Hepatocyte (in vitro differentiated cells): Measurements from ENCODE around the gene EBI3. TPM values are rescaled to one million over a fixed set of nuclear protein-coding genes. Genes with fewer than 3 reads are reported as not detected.

Experiments used
- DNase-seq: peaks from one replicate; pipeline ENCODE4 v3.0.0-alpha.2; 2016; ENCODE audit warnings: low spot score
- H2AFZ ChIP-seq: fragments of 200-600 bp; sonication (generic); 2 replicates; pipeline ENCODE4 v1.6.0; 2016; ENCODE audit warnings: antibody characterized with exemption, mild to moderate bottlenecking
- H3K27ac ChIP-seq: fragments of 200-600 bp; sonication (generic); 2 replicates; pipeline ENCODE4 v1.5.1; 2016; ENCODE audit warnings: mild to moderate bottlenecking
- H3K27me3 ChIP-seq: fragments of 200-600 bp; sonication (generic); 2 replicates; pipeline ENCODE4 v1.6.1; 2016
- H3K36me3 ChIP-seq: fragments of 200-600 bp; sonication (generic); replicated peaks from 2 replicates; pipeline ENCODE4 v1.5.1; 2016; ENCODE audit warnings: low read depth; ENCODE audit not compliant: insufficient read depth
- H3K4me1 ChIP-seq: fragments of 200-600 bp; sonication (generic); 2 replicates; pipeline ENCODE4 v1.5.1; 2016; ENCODE audit warnings: mild to moderate bottlenecking, moderate library complexity; ENCODE audit not compliant: insufficient read depth
- H3K4me2 ChIP-seq: fragments of 200-600 bp; sonication (generic); 2 replicates; pipeline ENCODE4 v1.6.0; 2016
- H3K4me3 ChIP-seq: fragments of 200-600 bp; sonication (generic); 2 replicates; pipeline ENCODE4 v1.5.1; 2016; ENCODE audit warnings: mild to moderate bottlenecking
- H3K79me2 ChIP-seq: fragments of 200-600 bp; sonication (generic); 2 replicates; pipeline ENCODE4 v1.6.0; 2017; ENCODE audit warnings: mild to moderate bottlenecking
- H3K9me2 ChIP-seq: fragments of 200-600 bp; sonication (generic); replicated peaks from 2 replicates; pipeline ENCODE4 v1.6.0; 2017; ENCODE audit warnings: mild to moderate bottlenecking; ENCODE audit not compliant: insufficient read depth
- H3K9me3 ChIP-seq: fragments of 200-600 bp; sonication (generic); 2 replicates; pipeline ENCODE4 v1.5.1; 2016; ENCODE audit warnings: low read depth, mild to moderate bottlenecking
- H4K20me1 ChIP-seq: fragments of 200-600 bp; sonication (generic); 2 replicates; pipeline ENCODE4 v1.6.0; 2016; ENCODE audit warnings: mild to moderate bottlenecking; ENCODE audit not compliant: insufficient read depth, poor library complexity, severe bottlenecking
- EZH2 ChIP-seq: fragments of 200-600 bp; sonication (generic); IDR thresholded peaks from 2 replicates; pipeline ENCODE4 v1.6.1; 2016; ENCODE audit warnings: antibody characterized with exemption, mild to moderate bottlenecking, borderline replicate concordance
- EZH2phosphoT487 ChIP-seq: fragments of 200-600 bp; sonication (generic); IDR thresholded peaks from one replicate; pipeline ENCODE4 v1.6.1; 2018; ENCODE audit warnings: antibody characterized with exemption, mild to moderate bottlenecking, low read depth, moderate library complexity; ENCODE audit not compliant: unreplicated experiment, severe bottlenecking
- WGBS: methylation state at CpG from one replicate; pipeline ENCODE4 v1.1.6; 2016; ENCODE audit warnings: low lambda C conversion rate; ENCODE audit errors: missing lambda C conversion rate; 5-methylcytosine and 5-hydroxymethylcytosine counted together
- polyA plus RNA-seq: library from polyadenylated mRNA; unstranded; fragments of >200 nt; fragmentation: Nextera tagmentation; extraction: Ambion mirVana; gene quantifications from 2 replicates; pipeline ENCODE4 v1.2.1, GENCODE V29; 2016
- total RNA-seq: library from RNA; depleted of rRNA; stranded (reverse); fragments of >200 nt; gene quantifications from 2 replicates; pipeline ENCODE4 v1.2.3, GENCODE V29; 2014
- TF ChIP-seq, protein P1 (sequence below): fragments of 200-600 bp; sonication (generic); IDR thresholded peaks from 2 replicates; pipeline ENCODE4 v1.5.1; 2016; ENCODE audit warnings: antibody characterized with exemption, mild to moderate bottlenecking; ENCODE audit not compliant: poor library complexity

The EBI3 gene
- total and polyA plus RNA-seq, 2 experiments from 2014 or later, result 3.0 to 7.6 TPM

DNA sequence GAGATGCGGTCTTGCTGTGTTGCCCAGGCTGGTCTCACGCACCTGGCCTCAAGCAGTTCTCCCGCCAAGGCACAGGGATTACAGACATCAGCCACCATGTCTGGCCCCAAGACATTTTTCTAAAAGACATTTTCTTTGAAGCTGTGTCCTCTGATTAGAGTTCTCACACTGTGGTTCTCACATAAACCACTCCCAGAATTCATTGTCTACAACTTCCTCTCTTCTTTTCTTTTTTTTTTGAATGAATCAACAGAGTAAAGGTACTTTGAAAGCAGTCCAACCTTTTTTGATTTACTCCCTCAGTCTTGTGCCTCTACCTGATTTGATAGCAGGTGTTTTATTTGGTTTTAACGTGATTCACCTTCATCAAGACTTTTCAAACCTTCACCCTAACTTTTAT is 35.5 kb downstream of the EBI3 start:
- TF ChIP-seq EZH2, result no peak
- TF ChIP-seq, protein P1, sequence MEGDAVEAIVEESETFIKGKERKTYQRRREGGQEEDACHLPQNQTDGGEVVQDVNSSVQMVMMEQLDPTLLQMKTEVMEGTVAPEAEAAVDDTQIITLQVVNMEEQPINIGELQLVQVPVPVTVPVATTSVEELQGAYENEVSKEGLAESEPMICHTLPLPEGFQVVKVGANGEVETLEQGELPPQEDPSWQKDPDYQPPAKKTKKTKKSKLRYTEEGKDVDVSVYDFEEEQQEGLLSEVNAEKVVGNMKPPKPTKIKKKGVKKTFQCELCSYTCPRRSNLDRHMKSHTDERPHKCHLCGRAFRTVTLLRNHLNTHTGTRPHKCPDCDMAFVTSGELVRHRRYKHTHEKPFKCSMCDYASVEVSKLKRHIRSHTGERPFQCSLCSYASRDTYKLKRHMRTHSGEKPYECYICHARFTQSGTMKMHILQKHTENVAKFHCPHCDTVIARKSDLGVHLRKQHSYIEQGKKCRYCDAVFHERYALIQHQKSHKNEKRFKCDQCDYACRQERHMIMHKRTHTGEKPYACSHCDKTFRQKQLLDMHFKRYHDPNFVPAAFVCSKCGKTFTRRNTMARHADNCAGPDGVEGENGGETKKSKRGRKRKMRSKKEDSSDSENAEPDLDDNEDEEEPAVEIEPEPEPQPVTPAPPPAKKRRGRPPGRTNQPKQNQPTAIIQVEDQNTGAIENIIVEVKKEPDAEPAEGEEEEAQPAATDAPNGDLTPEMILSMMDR, result no peak
- TF ChIP-seq EZH2phosphoT487, result no peak
- H3K9me3 ChIP-seq, result no peaks in the 10 kb centered on the region
- WGBS, result 91% methylated on average over 4 of the region's 4 CpGs
- H2AFZ ChIP-seq, result no peak overlapping the region
- no peaks in the 10 kb centered on the region for H3K4me1 ChIP-seq
- H3K79me2 ChIP-seq, result no peaks in the 10 kb centered on the region
- H3K27me3 ChIP-seq, result no peaks in the 10 kb centered on the region
- H3K36me3 ChIP-seq, result no peaks in the 10 kb centered on the region
- no peak overlapping the region for H3K4me3 ChIP-seq
- no peaks in the 10 kb centered on the region for H4K20me1 ChIP-seq
- no peaks in the 10 kb centered on the region for H3K9me2 ChIP-seq
- no peak for DNase-seq
- no peak overlapping the region for H3K4me2 ChIP-seq
- no peak overlapping the region for H3K27ac ChIP-seq

- Histone ChIP-seq H2AFZ (no peak overlapping the region), H3K4me1 (no peaks in the 10 kb centered on the region), H3K9me2 (no peaks in the 10 kb centered on the region), H4K20me1 (no peaks in the 10 kb centered on the region), H3K9me3 (no peaks in the 10 kb centered on the region), H3K36me3 (no peaks in the 10 kb centered on the region), H3K4me2 (no peak overlapping the region), H3K27ac (no peak overlapping the region), H3K4me3 (no peak overlapping the region), H3K79me2 (no peaks in the 10 kb centered on the region), H3K27me3 (no peaks in the 10 kb centered on the region)
- no peak for DNase-seq
- 94% methylated on average over 18 of the region's 18 CpGs for WGBS
- TF ChIP-seq, protein P1, result no peak
- TF ChIP-seq EZH2, result no peak
- TF ChIP-seq EZH2phosphoT487, result no peak
Observed at GRCh38 chr19:4266253-4267000, 37.1 kb downstream of the EBI3 start.

- H3K27ac ChIP-seq, result no peak overlapping the region
- no peaks in the 10 kb centered on the region for H3K79me2 ChIP-seq
- H4K20me1 ChIP-seq, result no peaks in the 10 kb centered on the region
- DNase-seq, result peak; percentile 81
- H3K27me3 ChIP-seq, result no peaks in the 10 kb centered on the region
- TF ChIP-seq, protein P1, result peak; percentile 84
- no peak for TF ChIP-seq EZH2
- no peaks in the 10 kb centered on the region for H3K9me3 ChIP-seq
- H3K4me2 ChIP-seq, result no peak overlapping the region
- no peak overlapping the region for H3K4me3 ChIP-seq
- H3K9me2 ChIP-seq, result no peaks in the 10 kb centered on the region
- no peak overlapping the region for H2AFZ ChIP-seq
- H3K36me3 ChIP-seq, result no peaks in the 10 kb centered on the region
- 50% methylated on average over 21 of the region's 21 CpGs for WGBS
- no peaks in the 10 kb centered on the region for H3K4me1 ChIP-seq
Observed at GRCh38 chr19:4267101-4267900, 38.0 kb downstream of the EBI3 start.
